ENCODE results near the gene TTBK1. TPM values are rescaled to one million over a fixed set of nuclear protein-coding genes. Genes with fewer than 3 reads are reported as not detected.

TTBK1 gene
- total RNA-seq, 1 donor from 2014 or later: 0.34 TPM

GRCh38 chr6:43243664-43244321 is 512 bp downstream of the TTBK1 start:
- Mint-ChIP-seq H3K4me1 (peaks cover 13% of the 10 kb centered on the region), H3K27me3 (ENCODE audit: low read depth) (peaks cover 12% of the 10 kb centered on the region), H3K9me3 (peaks cover 7% of the 10 kb centered on the region), H3K27ac (no peak overlapping the region), H3K4me3 (no peak overlapping the region), H3K36me3 (no peaks in the 10 kb centered on the region)
- no peak for DNase-seq (ENCODE audit: low spot score in 2 of 2, unreplicated experiment in 2 of 2)
- TF ChIP-seq CTCF (IDR thresholded peaks at IDR 0.05; ENCODE audit: unreplicated experiment): no peak

DNA sequence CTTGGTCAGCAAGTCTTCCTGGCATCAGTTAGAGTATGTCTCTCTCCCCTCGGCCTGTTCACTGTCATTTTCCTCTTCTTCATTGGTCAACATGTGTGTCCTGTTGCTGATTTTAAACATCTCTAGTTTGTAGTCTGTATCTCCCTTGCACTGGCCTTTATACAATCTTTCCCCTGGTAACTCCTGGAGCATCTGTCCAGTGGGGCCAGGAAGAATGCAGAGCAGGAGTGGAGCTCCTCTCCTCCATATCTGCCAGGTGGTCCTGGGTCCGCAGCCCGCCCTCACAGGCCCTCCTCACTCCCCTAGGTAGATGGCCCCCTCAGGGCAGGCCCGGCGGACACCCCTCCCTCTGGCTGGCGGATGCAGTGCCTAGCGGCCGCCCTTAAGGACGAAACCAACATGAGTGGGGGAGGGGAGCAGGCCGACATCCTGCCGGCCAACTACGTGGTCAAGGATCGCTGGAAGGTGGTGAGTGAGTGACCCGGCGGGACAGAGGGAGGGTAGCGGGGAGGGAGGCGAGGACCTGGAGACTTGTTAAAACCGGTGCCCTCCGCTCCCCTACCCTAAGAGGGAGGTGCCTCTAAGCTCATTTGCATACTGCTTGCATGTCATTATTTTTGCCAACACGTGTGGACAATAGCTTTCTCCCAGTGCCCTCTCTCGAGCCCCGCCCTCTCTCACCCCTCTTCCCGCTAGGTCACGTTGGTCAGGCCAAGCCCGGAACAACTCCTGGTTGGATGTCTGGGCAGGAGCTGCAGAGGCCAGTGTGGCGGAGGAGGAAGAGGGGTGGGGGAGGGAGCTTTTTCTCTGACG is 3.2 kb downstream of the TTBK1 start:
- Mint-ChIP-seq H3K4me1 (peaks cover 22% of the 10 kb centered on the region), H3K27me3 (ENCODE audit: low read depth) (peaks cover 25% of the 10 kb centered on the region), H3K4me3 (peak overlapping the region; percentile 78), H3K36me3 (no peaks in the 10 kb centered on the region), H3K9me3 (no peaks in the 10 kb centered on the region), H3K27ac (no peak overlapping the region)
- no peak for TF ChIP-seq CTCF (IDR thresholded peaks at IDR 0.05; ENCODE audit: unreplicated experiment)
- no peak for DNase-seq (ENCODE audit: low spot score in 2 of 2, unreplicated experiment in 2 of 2)

GRCh38 chr6:43247114-43247999 is 4.1 kb downstream of the TTBK1 start:
- H3K27ac Mint-ChIP-seq: peak overlapping the region; percentile 68
- H3K4me3 Mint-ChIP-seq: peak overlapping the region; percentile 78
- peaks cover 27% of the 10 kb centered on the region for H3K4me1 Mint-ChIP-seq
- H3K36me3 Mint-ChIP-seq: no peaks in the 10 kb centered on the region
- peaks cover 30% of the 10 kb centered on the region for H3K27me3 Mint-ChIP-seq (ENCODE audit: low read depth)
- H3K9me3 Mint-ChIP-seq: no peaks in the 10 kb centered on the region
- no peak for TF ChIP-seq CTCF (IDR thresholded peaks at IDR 0.05; ENCODE audit: unreplicated experiment)
- peak; percentile 54 to 78 for DNase-seq (ENCODE audit: low spot score in 2 of 2, unreplicated experiment in 2 of 2)

- Mint-ChIP-seq H3K27me3 (ENCODE audit: low read depth) (peaks cover 33% of the 10 kb centered on the region), H3K27ac (peak overlapping the region; percentile 68), H3K9me3 (no peaks in the 10 kb centered on the region), H3K4me1 (peaks cover 27% of the 10 kb centered on the region), H3K36me3 (no peaks in the 10 kb centered on the region), H3K4me3 (peak overlapping the region; percentile 78)
- no peak for DNase-seq (ENCODE audit: low spot score in 2 of 2, unreplicated experiment in 2 of 2)
- TF ChIP-seq CTCF (IDR thresholded peaks at IDR 0.05; ENCODE audit: unreplicated experiment): no peak
Measured at GRCh38 chr6:43248101-43248500, 4.8 kb downstream of the TTBK1 start.

- no peaks in the 10 kb centered on the region for H3K36me3 Mint-ChIP-seq
Measured at GRCh38 chr6:43248791-43249190, 5.5 kb downstream of the TTBK1 start.

More at GRCh38 chr6:43248791-43249190, 5.5 kb downstream of the TTBK1 start:
- Mint-ChIP-seq H3K27me3 (ENCODE audit: low read depth) (peaks cover 34% of the 10 kb centered on the region), H3K4me3 (no peak overlapping the region), H3K27ac (no peak overlapping the region), H3K4me1 (peaks cover 27% of the 10 kb centered on the region), H3K9me3 (no peaks in the 10 kb centered on the region)
- DNase-seq (ENCODE audit: low spot score in 2 of 2, unreplicated experiment in 2 of 2): no peak
- TF ChIP-seq CTCF (IDR thresholded peaks at IDR 0.05; ENCODE audit: unreplicated experiment): no peak

All from mesothelial cell of epicardium (in vitro differentiated cells).